Measurements from ENCODE around the gene BACH2.

GRCh38 chr6:89948876-89949275 is 347.8 kb downstream of the BACH2 start:
- TF ChIP-seq CTCF (IDR thresholded peaks at IDR 0.05): no peak
- no peak for TF ChIP-seq POLR2AphosphoS5 (IDR thresholded peaks at IDR 0.05)
- TF ChIP-seq POLR2A (IDR thresholded peaks at IDR 0.05): no peak
- no peak for TF ChIP-seq EP300 (IDR thresholded peaks at IDR 0.05)

All from upper lobe of left lung (tissue), 4 donors.